Activated naive CD4-positive, alpha-beta T cell treated with anti-CD3 and anti-CD28 coated beads, Interleukin-2, amount 10 ng/mL, durations not matched to agents 7 days and 5 days (primary cell): ENCODE results near the gene GOLT1A.

ENCODE experiments used
- CTCF ChIA-PET: fragments of 350-600 bp; sonication (Branson Sonifier 250); formaldehyde crosslinking; loops from one replicate; lab custom pipeline; 2021; ENCODE audit warnings: antibody characterized with exemption; lab: Charles Lee
- DNase-seq: peaks from one replicate; pipeline ENCODE4 v3.0.0-alpha.2; 2020
- H3K27ac Mint-ChIP-seq: one replicate; pipeline ENCODE4 v1.8.0; 2021; ENCODE audit warnings: mild to moderate bottlenecking, moderate library complexity, mixed read lengths
- H3K27me3 Mint-ChIP-seq: one replicate; pipeline ENCODE4 v1.8.0; 2021; ENCODE audit warnings: mild to moderate bottlenecking, mixed read lengths
- H3K36me3 Mint-ChIP-seq: one replicate; pipeline ENCODE4 v1.8.0; 2021; ENCODE audit warnings: mixed read lengths
- H3K4me1 Mint-ChIP-seq: one replicate; pipeline ENCODE4 v1.8.0; 2021; ENCODE audit warnings: mixed read lengths
- H3K4me3 Mint-ChIP-seq: one replicate; pipeline ENCODE4 v1.8.0; 2021; ENCODE audit warnings: mild to moderate bottlenecking, moderate library complexity, mixed read lengths
- H3K9me3 Mint-ChIP-seq: one replicate; pipeline ENCODE4 v1.8.0; 2021; ENCODE audit warnings: mixed read lengths

Gene GOLT1A

DNA sequence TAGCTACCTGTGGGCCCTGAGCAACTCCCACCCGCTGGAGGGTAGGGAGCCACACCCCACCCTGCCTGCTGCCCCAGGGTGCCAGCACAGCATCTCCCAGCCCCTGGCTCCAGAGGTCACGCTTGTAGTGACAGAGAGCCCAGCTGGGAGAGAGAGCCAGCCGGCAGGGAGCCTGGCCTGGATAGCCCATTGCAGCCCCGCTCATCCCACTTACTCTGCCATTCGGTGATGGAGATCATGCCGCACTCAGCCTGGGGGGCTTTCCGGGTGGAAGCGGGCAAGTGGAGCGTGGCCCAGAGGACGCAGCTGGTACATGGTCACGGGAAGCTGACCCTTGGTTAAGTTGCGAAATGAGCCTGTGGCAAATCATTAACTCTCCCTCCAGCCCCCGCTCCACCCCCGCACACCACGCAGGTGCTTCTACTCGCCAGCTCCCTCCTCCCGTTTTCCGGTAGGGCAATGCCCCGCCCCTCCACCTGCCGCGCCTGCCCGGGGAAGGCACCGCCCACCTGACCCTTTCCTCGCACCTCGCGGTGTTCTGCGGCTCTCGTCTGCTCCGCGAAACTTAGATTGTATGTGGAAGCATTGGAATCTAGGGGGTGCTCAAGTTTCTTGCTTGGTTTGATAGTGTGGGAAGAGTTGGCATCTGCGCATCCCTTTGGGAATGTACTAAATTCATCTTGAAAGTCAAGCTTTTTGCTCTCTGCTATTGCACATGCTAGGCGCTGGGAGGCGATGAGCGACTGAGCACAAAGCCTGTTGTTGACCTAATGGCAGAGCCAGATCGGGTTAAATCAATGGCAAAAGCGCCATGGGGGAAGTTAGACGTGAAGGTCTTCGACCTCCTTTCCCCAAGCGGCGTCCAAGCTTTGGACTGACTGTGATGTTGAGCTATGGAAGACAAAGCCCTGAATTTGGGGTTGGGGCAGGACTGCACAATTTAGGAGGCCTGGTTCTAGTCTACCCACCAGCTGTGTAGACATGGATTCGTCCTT is at the start of gene GOLT1A:
GOLT1A (minus strand) TSS at position 321 of the 995 bp plus-strand sequence; CDS start at position 239, 82 bp downstream.
- Mint-ChIP-seq H3K27me3 (peaks cover 25% of the 10 kb centered on the region), H3K36me3 (no peaks in the 10 kb centered on the region), H3K27ac (no peak within 1 kb of the TSS), H3K4me1 (peaks cover 6% of the 10 kb centered on the region), H3K4me3 (no peak within 1 kb of the TSS), H3K9me3 (no peaks in the 10 kb centered on the region)
- peak; percentile 63 for DNase-seq
- CTCF ChIA-PET = interaction anchor here (0.7 to 4.1 kb wide), 9 partner anchors 8 to 289 kb away, joined by 3 to 21 read pairs (median 4); no protein-coding TSS in a partner anchor

- H3K9me3 Mint-ChIP-seq = no peaks in the 10 kb centered on the region
- H3K4me1 Mint-ChIP-seq = no peaks in the 10 kb centered on the region
- no peak overlapping the region for H3K4me3 Mint-ChIP-seq
- peaks cover 18% of the 10 kb centered on the region for H3K27me3 Mint-ChIP-seq
- no peaks in the 10 kb centered on the region for H3K36me3 Mint-ChIP-seq
- CTCF ChIA-PET = interaction anchor here (1.2 kb wide), 1 partner anchor 9 kb away, joined by 5 read pairs; no protein-coding TSS in a partner anchor
- no peak overlapping the region for H3K27ac Mint-ChIP-seq
- DNase-seq = no peak
Measured at GRCh38 chr1:204263254-204263910, 49.6 kb upstream of the GOLT1A start.

GRCh38 chr1:204262506-204263253 is 48.9 kb upstream of the GOLT1A start:
- no peaks in the 10 kb centered on the region for H3K9me3 Mint-ChIP-seq
- H3K27me3 Mint-ChIP-seq = peaks cover 18% of the 10 kb centered on the region
- no peaks in the 10 kb centered on the region for H3K36me3 Mint-ChIP-seq
- H3K27ac Mint-ChIP-seq = no peak overlapping the region
- no peak overlapping the region for H3K4me3 Mint-ChIP-seq
- CTCF ChIA-PET = interaction anchor here (1.2 to 9.5 kb wide), 2 partner anchors 9 to 100 kb away, joined by 5 to 79 read pairs; no protein-coding TSS in a partner anchor
- no peak for DNase-seq
- H3K4me1 Mint-ChIP-seq = no peaks in the 10 kb centered on the region

DNA sequence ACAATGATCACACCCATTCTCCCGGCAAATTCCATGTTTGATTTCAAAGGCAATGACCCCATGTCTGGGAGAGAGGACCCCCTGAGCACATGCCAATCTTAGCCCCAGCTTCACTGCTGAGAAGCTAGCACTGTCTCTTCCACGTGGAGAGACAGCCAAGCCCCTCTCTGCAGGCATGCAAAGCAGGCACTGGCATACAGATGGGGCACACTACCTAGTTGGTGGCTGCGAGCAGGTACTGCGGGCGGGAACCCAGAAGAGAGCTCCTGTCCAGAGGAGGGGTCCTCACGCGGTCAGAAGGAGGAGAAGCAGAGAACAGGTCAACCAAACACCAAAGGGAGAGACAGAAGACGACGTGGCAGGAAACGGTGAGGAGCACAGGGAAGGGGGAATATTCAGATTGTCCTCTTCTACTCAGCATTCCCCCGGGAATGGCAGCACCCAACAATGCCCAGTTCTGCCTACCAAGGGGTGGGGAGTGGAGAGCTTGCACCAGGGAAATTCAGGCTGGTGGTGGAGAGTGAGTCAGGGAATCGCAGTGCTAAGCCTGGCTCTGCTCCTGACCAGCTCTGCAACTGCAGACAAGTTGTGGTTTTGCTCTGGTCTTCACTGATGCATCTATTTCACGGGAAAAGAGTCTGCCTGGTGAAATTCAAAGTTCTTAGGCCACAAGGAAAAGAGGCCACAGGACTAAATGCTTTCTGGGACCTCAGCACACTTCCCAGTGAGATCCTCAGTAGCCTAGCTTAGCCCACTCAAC is 48.1 kb upstream of the GOLT1A start:
- DNase-seq = no peak
- no peaks in the 10 kb centered on the region for H3K36me3 Mint-ChIP-seq
- CTCF ChIA-PET = interaction anchor here (9.5 kb wide), 1 partner anchor 101 kb away, joined by 79 read pairs; no protein-coding TSS in a partner anchor
- H3K27ac Mint-ChIP-seq = no peak overlapping the region
- H3K4me3 Mint-ChIP-seq = no peak overlapping the region
- H3K27me3 Mint-ChIP-seq = peaks cover 13% of the 10 kb centered on the region
- H3K4me1 Mint-ChIP-seq = no peaks in the 10 kb centered on the region
- no peaks in the 10 kb centered on the region for H3K9me3 Mint-ChIP-seq

- H3K27me3 Mint-ChIP-seq = peaks cover 7% of the 10 kb centered on the region
- no peaks in the 10 kb centered on the region for H3K4me1 Mint-ChIP-seq
- no peak overlapping the region for H3K27ac Mint-ChIP-seq
- CTCF ChIA-PET = interaction anchor here (9.5 kb wide), 1 partner anchor 101 kb away, joined by 79 read pairs; no protein-coding TSS in a partner anchor
- no peaks in the 10 kb centered on the region for H3K36me3 Mint-ChIP-seq
- H3K4me3 Mint-ChIP-seq = no peak overlapping the region
- no peaks in the 10 kb centered on the region for H3K9me3 Mint-ChIP-seq
- DNase-seq = no peak
Measured at GRCh38 chr1:204261266-204261665, 47.5 kb upstream of the GOLT1A start.

DNA sequence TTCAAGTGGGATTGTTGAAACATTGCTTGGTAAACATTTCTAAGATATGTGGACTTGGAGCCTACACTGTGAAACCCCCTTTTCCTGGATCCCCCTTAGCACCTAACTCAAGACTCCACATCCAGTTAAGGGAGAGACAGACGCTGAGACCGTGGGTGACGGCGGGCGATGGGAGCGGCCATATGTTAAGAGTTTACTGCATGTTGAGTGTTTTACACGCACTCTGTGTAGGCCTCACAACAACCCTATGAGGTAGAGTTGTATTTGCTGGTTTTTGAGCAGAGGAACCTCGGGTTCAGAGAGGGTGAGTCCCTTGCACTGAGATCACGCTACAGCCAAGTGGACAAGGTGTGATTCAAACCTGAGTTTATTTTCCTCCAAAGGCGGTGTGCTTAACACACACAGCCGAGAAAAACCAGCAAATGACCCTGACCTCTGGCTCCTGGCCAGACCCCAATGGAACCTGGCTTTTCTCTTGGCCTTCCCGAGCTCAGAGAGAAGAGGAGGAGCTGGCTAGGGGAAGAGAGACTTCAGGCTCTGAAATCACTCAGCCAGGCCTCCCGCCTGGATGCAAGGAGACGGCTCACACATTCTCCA is 46.9 kb upstream of the GOLT1A start:
- Mint-ChIP-seq H3K4me1 (no peaks in the 10 kb centered on the region), H3K4me3 (no peak overlapping the region), H3K27ac (no peak overlapping the region), H3K9me3 (no peaks in the 10 kb centered on the region), H3K36me3 (no peaks in the 10 kb centered on the region), H3K27me3 (peaks cover 11% of the 10 kb centered on the region)
- CTCF ChIA-PET = interaction anchor here (1.0 to 9.5 kb wide), 2 partner anchors 102 to 137 kb away, joined by 3 to 79 read pairs; no protein-coding TSS in a partner anchor
- DNase-seq = no peak

DNA sequence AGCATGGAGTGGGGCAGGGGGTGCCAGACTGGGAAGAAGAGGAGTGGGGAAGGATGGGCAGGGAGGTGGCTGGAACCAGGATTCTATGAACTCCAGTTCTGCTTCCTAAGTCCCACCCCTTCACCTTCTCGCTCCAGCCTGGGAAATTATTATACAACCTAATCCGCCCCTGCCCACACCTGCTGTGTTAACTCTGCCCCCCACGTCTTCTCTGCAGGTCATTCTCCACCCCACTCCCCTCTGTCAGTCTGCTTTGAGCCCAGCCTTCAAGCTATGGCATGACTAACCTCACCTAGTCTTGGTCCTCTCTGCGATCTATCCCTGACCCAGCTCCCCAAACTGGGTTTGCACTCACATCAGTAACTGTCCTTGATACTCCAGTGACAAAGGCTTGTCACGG is 46.0 kb upstream of the GOLT1A start:
- no peak for DNase-seq
- Mint-ChIP-seq H3K27ac (peak overlapping the region; percentile 30), H3K4me3 (no peak overlapping the region), H3K4me1 (no peaks in the 10 kb centered on the region), H3K36me3 (no peaks in the 10 kb centered on the region), H3K27me3 (peaks cover 17% of the 10 kb centered on the region), H3K9me3 (no peaks in the 10 kb centered on the region)
- CTCF ChIA-PET = interaction anchor here (1.0 to 9.5 kb wide), 2 partner anchors 103 to 138 kb away, joined by 3 to 79 read pairs; no protein-coding TSS in a partner anchor

- no peak for DNase-seq
- Mint-ChIP-seq H3K4me1 (no peaks in the 10 kb centered on the region), H3K36me3 (no peaks in the 10 kb centered on the region), H3K27ac (no peak overlapping the region), H3K4me3 (no peak overlapping the region), H3K27me3 (peaks cover 17% of the 10 kb centered on the region), H3K9me3 (no peaks in the 10 kb centered on the region)
- CTCF ChIA-PET = interaction anchor here (0.6 to 9.5 kb wide), 11 partner anchors 10 to 533 kb away, joined by 3 to 79 read pairs (median 3); no protein-coding TSS in a partner anchor
Measured at GRCh38 chr1:204259196-204259595, 45.4 kb upstream of the GOLT1A start.

DNA sequence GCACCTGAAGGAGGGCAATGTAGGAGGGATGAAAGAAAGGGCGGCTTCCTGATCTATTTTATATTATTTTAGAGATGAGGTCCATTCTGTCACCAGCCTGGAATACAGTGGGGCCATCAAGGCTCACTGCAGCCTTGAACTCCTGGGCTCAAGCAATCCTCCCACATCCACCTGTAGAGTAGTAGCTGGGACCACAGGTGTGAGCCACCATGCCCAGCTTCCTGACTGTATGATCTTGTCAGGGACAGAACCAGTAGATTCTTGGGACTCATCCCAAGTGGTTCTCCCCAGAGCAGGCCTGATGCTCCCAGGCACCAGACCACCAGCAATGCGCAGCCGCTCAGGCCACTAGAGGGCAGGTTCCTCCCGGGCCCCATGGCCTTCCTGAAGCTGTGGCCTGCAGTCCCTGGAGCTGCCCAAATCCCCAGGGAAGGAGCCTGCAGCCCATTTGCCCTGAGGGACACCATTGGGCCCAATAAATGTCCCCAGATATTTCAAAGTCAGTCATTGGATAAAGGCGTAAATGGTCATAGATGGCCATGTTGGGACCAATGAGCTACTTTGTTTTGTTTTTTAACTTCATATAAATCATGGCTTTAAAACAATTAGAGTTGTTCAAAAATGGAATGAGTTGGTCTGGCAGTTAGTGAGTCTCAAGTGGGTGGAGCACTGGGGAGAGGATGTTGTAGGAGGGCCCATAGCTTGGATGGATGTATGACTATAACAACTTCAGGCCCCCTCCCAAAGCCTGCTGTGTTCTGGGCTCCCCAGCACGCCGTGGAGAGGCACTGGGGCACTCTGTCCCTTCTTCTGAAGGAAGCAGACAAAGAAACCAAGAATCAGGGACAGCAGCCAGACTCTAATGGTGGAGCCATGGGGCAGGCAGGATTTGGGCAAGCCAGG is 44.7 kb upstream of the GOLT1A start:
- peak; percentile 46 for DNase-seq
- Mint-ChIP-seq H3K4me1 (no peaks in the 10 kb centered on the region), H3K27ac (no peak overlapping the region), H3K36me3 (no peaks in the 10 kb centered on the region), H3K9me3 (no peaks in the 10 kb centered on the region), H3K27me3 (peaks cover 17% of the 10 kb centered on the region), H3K4me3 (no peak overlapping the region)
- CTCF ChIA-PET = interaction anchor here (0.6 to 9.5 kb wide), 16 partner anchors 10 to 534 kb away, joined by 3 to 79 read pairs (median 3); no protein-coding TSS in a partner anchor

- CTCF ChIA-PET = interaction anchor here (1.2 to 9.5 kb wide), 5 partner anchors 9 to 141 kb away, joined by 3 to 79 read pairs (median 7); no protein-coding TSS in a partner anchor
- Mint-ChIP-seq H3K9me3 (no peaks in the 10 kb centered on the region), H3K27ac (no peak overlapping the region), H3K4me3 (no peak overlapping the region), H3K27me3 (peaks cover 22% of the 10 kb centered on the region), H3K4me1 (no peaks in the 10 kb centered on the region), H3K36me3 (no peaks in the 10 kb centered on the region)
- no peak for DNase-seq
Measured at GRCh38 chr1:204257446-204257845, 43.7 kb upstream of the GOLT1A start.

- no peaks in the 10 kb centered on the region for H3K4me1 Mint-ChIP-seq
- no peaks in the 10 kb centered on the region for H3K36me3 Mint-ChIP-seq
- H3K27ac Mint-ChIP-seq = no peak overlapping the region
- DNase-seq = no peak
- H3K4me3 Mint-ChIP-seq = no peak overlapping the region
- CTCF ChIA-PET = interaction anchor here (0.6 to 9.5 kb wide), 4 partner anchors 106 to 680 kb away, joined by 3 to 79 read pairs (median 7); no protein-coding TSS in a partner anchor
- peaks cover 18% of the 10 kb centered on the region for H3K27me3 Mint-ChIP-seq
- H3K9me3 Mint-ChIP-seq = no peaks in the 10 kb centered on the region
Measured at GRCh38 chr1:204256531-204256930, 42.7 kb upstream of the GOLT1A start.
